SK-N-SH (cell line): Measurements from ENCODE around the gene SLC1A2.

Source experiments
- FOXJ3 ChIP-seq: sonication (generic); formaldehyde crosslinking; IDR thresholded peaks from 2 replicates; pipeline ENCODE4 v1.5.1; 2020; ENCODE audit warnings: mild to moderate bottlenecking, missing genetic modification reagents
- POLR2AphosphoS5 ChIP-seq: IDR thresholded peaks from 2 replicates; pipeline ENCODE4 v1.6.1; 2012; ENCODE audit warnings: low read depth, low read length

- no peak for TF ChIP-seq FOXJ3 (CRISPR knock-in tag)
- no peak for TF ChIP-seq POLR2AphosphoS5
Observed at GRCh38 chr11:35218956-35219355, 200.4 kb downstream of the SLC1A2 start.
